Keratinocyte (primary cell): ENCODE data around the gene ENTREP1. TPM values are rescaled to one million over a fixed set of nuclear protein-coding genes. Genes with fewer than 3 reads are reported as not detected.

ENCODE experiments used
- DNase-seq: peaks from one replicate; pipeline ENCODE4 v3.0.0-alpha.2; 2011; ENCODE audit warnings: low read depth, missing footprints, low spot score
- FAIRE-seq: peaks from 2 replicates; lab custom pipeline; 2011; peaks lifted over from hg19 to GRCh38; lab: Jason Lieb, UNC
- H2AFZ ChIP-seq: 2 replicates; pipeline ENCODE4 v1.6.0; 2012; ENCODE audit warnings: low read length, control low read depth, inconsistent platforms; ENCODE audit not compliant: control insufficient read depth
- H3K27ac ChIP-seq: 2 replicates; pipeline ENCODE4 v1.5.1; 2011; ENCODE audit warnings: low read length; ENCODE audit not compliant: control insufficient read depth, insufficient read depth
- H3K27me3 ChIP-seq: 3 replicates; pipeline ENCODE4 v1.6.0; 2011; ENCODE audit warnings: low read length; ENCODE audit not compliant: control insufficient read depth, insufficient read depth; ENCODE audit errors: extremely low read depth
- H3K36me3 ChIP-seq, 2 experiments: 2 replicates in 1 of 2; 3 replicates in 1 of 2; pipeline ENCODE4 v1.5.1; 2011; ENCODE audit warnings: low read length in 2 of 2, mild to moderate bottlenecking in 1 of 2; ENCODE audit not compliant: control insufficient read depth in 2 of 2, insufficient read depth in 2 of 2; ENCODE audit errors: extremely low read depth in 1 of 2
- H3K4me1 ChIP-seq: 3 replicates; pipeline ENCODE4 v1.5.1; 2011; ENCODE audit warnings: low read length; ENCODE audit not compliant: control insufficient read depth, insufficient read depth; ENCODE audit errors: extremely low read depth
- H3K4me2 ChIP-seq: 3 replicates; pipeline ENCODE4 v1.6.0; 2011; ENCODE audit warnings: low read depth, low read length; ENCODE audit not compliant: control insufficient read depth, insufficient read depth; ENCODE audit errors: extremely low read depth
- H3K4me3 ChIP-seq, 3 experiments: fragments of 200-600 bp in 1 of 3; sonication (generic) in 1 of 3; 2 replicates in 2 of 3; 3 replicates in 1 of 3; pipeline ENCODE4 v1.5.1; 2011 to 2016; ENCODE audit warnings: low read length in 3 of 3, mild to moderate bottlenecking in 3 of 3, control low read depth in 2 of 3, inconsistent platforms in 1 of 3, low read depth in 1 of 3, mixed read lengths in 1 of 3, mixed run types in 1 of 3, moderate library complexity in 1 of 3; ENCODE audit not compliant: control insufficient read depth in 2 of 3, insufficient read depth in 2 of 3; ENCODE audit errors: extremely low read depth in 1 of 3
- H3K79me2 ChIP-seq: 2 replicates; pipeline ENCODE4 v1.6.0; 2012; ENCODE audit warnings: low read length; ENCODE audit not compliant: control insufficient read depth, insufficient read depth
- H3K9ac ChIP-seq: 3 replicates; pipeline ENCODE4 v1.6.0; 2011; ENCODE audit warnings: low read length; ENCODE audit not compliant: control insufficient read depth, insufficient read depth; ENCODE audit errors: extremely low read depth
- H3K9me1 ChIP-seq: 3 replicates; pipeline ENCODE4 v1.6.0; 2011; ENCODE audit warnings: low read length; ENCODE audit not compliant: control insufficient read depth, insufficient read depth; ENCODE audit errors: extremely low read depth
- H3K9me3 ChIP-seq: 2 replicates; pipeline ENCODE4 v1.5.1; 2012; ENCODE audit warnings: low read depth, low read length; ENCODE audit not compliant: control insufficient read depth
- H4K20me1 ChIP-seq: 3 replicates; pipeline ENCODE4 v1.6.0; 2011; ENCODE audit warnings: low read length; ENCODE audit not compliant: control insufficient read depth, insufficient read depth; ENCODE audit errors: extremely low read depth
- CTCF ChIP-seq, 3 experiments: IDR thresholded peaks in 1 of 3; conservative IDR thresholded peaks in 1 of 3; optimal IDR thresholded peaks in 1 of 3; 2 replicates in 2 of 3; 3 replicates in 1 of 3; pipeline versions ENCODE3 to v1.5.1; 2011; ENCODE audit warnings: low read length in 3 of 3, mild to moderate bottlenecking in 3 of 3, moderate library complexity in 2 of 3, control low read depth in 1 of 3, inconsistent platforms in 1 of 3; ENCODE audit not compliant: insufficient read depth in 2 of 3; ENCODE audit errors: extremely low read depth in 1 of 3
- EZH2 ChIP-seq: IDR thresholded peaks from one replicate; pipeline ENCODE4 v1.6.1; 2012; ENCODE audit warnings: inconsistent platforms, mild to moderate bottlenecking, low read length, moderate library complexity
- dilution Hi-C: fragments of 300-500 bp; cut with MboI; formaldehyde crosslinking; loops from one replicate; pipeline ENCODE4 v1.7.0; 2020; ENCODE audit warnings: low sequenced_read_pairs; ENCODE audit not compliant: extremely low pct_ligation_motif_present
- polyA plus RNA-seq, 5 experiments: library from polyadenylated mRNA; depleted of rRNA in 3 of 5; stranded (reverse) in 3 of 5; stranded (forward) in 1 of 5; unstranded in 1 of 5; fragments of >200 nt; gene quantifications; 1 replicate in 1 of 5; 2 replicates in 3 of 5; 3 replicates in 1 of 5; pipeline versions ENCODE4 v1.2.1 to v1.2.3, GENCODE V29; 2011 to 2012; ENCODE audit warnings: missing spikeins in 2 of 5, low read depth in 1 of 5, low replicate concordance in 1 of 5

The ENTREP1 gene
- polyA plus RNA-seq, 1 donor (not counting 4 experiments of a cell fraction or from before 2014, with no cell fraction given): 0.52 TPM

- Histone ChIP-seq H4K20me1 (no peaks in the 10 kb centered on the region), H2AFZ (no peak overlapping the region), H3K4me2 (no peak overlapping the region), H3K79me2 (no peaks in the 10 kb centered on the region), H3K9ac (no peak overlapping the region), H3K9me3 (peaks cover 4% of the 10 kb centered on the region), H3K27me3 (no peaks in the 10 kb centered on the region), H3K4me1 (peaks cover 13% of the 10 kb centered on the region), H3K4me3 (no peak overlapping the region), H3K27ac (no peak overlapping the region), H3K9me1 (no peaks in the 10 kb centered on the region), H3K36me3 (no peaks in the 10 kb centered on the region)
- DNase-seq (no peak), FAIRE-seq (no peak)
- TF ChIP-seq EZH2: no peak
- TF ChIP-seq CTCF (optimal IDR thresholded peaks at IDR 0.05 in 1 of 3, IDR thresholded peaks at IDR 0.05 in 1 of 3, conservative IDR thresholded peaks at IDR 0.05 in 1 of 3; ENCODE audit: extremely low read depth in 1 of 3, insufficient read depth in 2 of 3, low read length in 3 of 3): no peak
- dilution Hi-C loops: loop anchor here (25.0 kb wide), 1 partner anchor 108 kb away; no protein-coding TSS in a partner anchor
These were observed 104.3 kb downstream of the ENTREP1 start for GRCh38 chr9:69429281-69429680.

- Histone ChIP-seq H3K9ac (no peak overlapping the region), H3K9me3 (peaks cover 4% of the 10 kb centered on the region), H3K79me2 (no peaks in the 10 kb centered on the region), H3K36me3 (no peaks in the 10 kb centered on the region), H3K4me1 (peaks cover 13% of the 10 kb centered on the region), H3K4me2 (no peak overlapping the region), H3K27me3 (no peaks in the 10 kb centered on the region), H4K20me1 (no peaks in the 10 kb centered on the region), H3K27ac (no peak overlapping the region), H3K4me3 (no peak overlapping the region), H2AFZ (no peak overlapping the region), H3K9me1 (no peaks in the 10 kb centered on the region)
- TF ChIP-seq EZH2 (no peak), CTCF (optimal IDR thresholded peaks at IDR 0.05 in 1 of 3, IDR thresholded peaks at IDR 0.05 in 1 of 3, conservative IDR thresholded peaks at IDR 0.05 in 1 of 3; ENCODE audit: extremely low read depth in 1 of 3, insufficient read depth in 2 of 3, low read length in 3 of 3) (no peak)
- dilution Hi-C loops: loop anchor here (25.0 kb wide), 1 partner anchor 107 kb away; no protein-coding TSS in a partner anchor
- FAIRE-seq (no peak), DNase-seq (no peak)
These were observed 105.2 kb downstream of the ENTREP1 start for GRCh38 chr9:69430206-69430605.
